Activated T-helper 2 cell treated with anti-CD3 and anti-CD28 coated beads, Interferon-gamma antibody, Interleukin-2, Interleukin-4, amounts not matched to agents 10 μg/mL and 5 μg/mL and 100 μg/mL, durations not matched to agents 14 hours and 24 hours and 36 hours (primary cell): ENCODE data around the gene ZNF670. TPM values are rescaled to one million over a fixed set of nuclear protein-coding genes. Genes with fewer than 3 reads are reported as not detected.

ENCODE experiments used
- DNase-seq: peaks from one replicate; pipeline ENCODE4 v3.0.0; 2021; ENCODE audit warnings: low spot score
- H3K27ac Mint-ChIP-seq: one replicate; pipeline ENCODE4 v1.8.0; 2021; ENCODE audit warnings: mixed read lengths
- H3K27me3 Mint-ChIP-seq: one replicate; pipeline ENCODE4 v1.8.0; 2021; ENCODE audit warnings: low read depth, mixed read lengths
- H3K36me3 Mint-ChIP-seq: one replicate; pipeline ENCODE4 v1.8.0; 2021; ENCODE audit warnings: low read depth, mixed read lengths
- H3K4me1 Mint-ChIP-seq: one replicate; pipeline ENCODE4 v1.8.0; 2021; ENCODE audit warnings: low read depth, mixed read lengths
- H3K4me3 Mint-ChIP-seq: one replicate; pipeline ENCODE4 v1.8.0; 2021; ENCODE audit warnings: low read depth, mild to moderate bottlenecking, moderate library complexity, mixed read lengths
- H3K9me3 Mint-ChIP-seq: one replicate; pipeline ENCODE4 v1.8.0; 2021; ENCODE audit warnings: mixed read lengths
- intact Hi-C: fragments of 100-400 bp; cut with micrococcal nuclease; formaldehyde crosslinking; loops from one replicate; pipeline ENCODE4 v1.15.1; 2023
- total RNA-seq: library from RNA; stranded (reverse); gene quantifications from 2 replicates; pipeline ENCODE4 v1.2.3, GENCODE V29; 2022

Gene ZNF670
- total RNA-seq, 1 donor from 2014 or later = 2.3 TPM

- Mint-ChIP-seq H3K9me3 (peaks cover 48% of the 10 kb centered on the region), H3K4me1 (no peaks in the 10 kb centered on the region), H3K4me3 (no peak overlapping the region), H3K27me3 (no peaks in the 10 kb centered on the region), H3K27ac (no peak overlapping the region), H3K36me3 (peaks cover 57% of the 10 kb centered on the region)
- intact Hi-C loops = no loop called here
- DNase-seq = no peak
Observed at GRCh38 chr1:247096544-247096943, 17.9 kb upstream of the ZNF670 start.

GRCh38 chr1:247096112-247096511 is 17.5 kb upstream of the ZNF670 start:
- DNase-seq = no peak
- Mint-ChIP-seq H3K4me3 (no peak overlapping the region), H3K9me3 (peaks cover 46% of the 10 kb centered on the region), H3K27ac (no peak overlapping the region), H3K36me3 (peaks cover 52% of the 10 kb centered on the region), H3K27me3 (no peaks in the 10 kb centered on the region), H3K4me1 (no peaks in the 10 kb centered on the region)
- intact Hi-C loops = no loop called here

- Mint-ChIP-seq H3K27ac (no peak overlapping the region), H3K4me3 (no peak overlapping the region), H3K4me1 (no peaks in the 10 kb centered on the region), H3K9me3 (peaks cover 9% of the 10 kb centered on the region), H3K27me3 (no peaks in the 10 kb centered on the region), H3K36me3 (no peaks in the 10 kb centered on the region)
- DNase-seq = no peak
- intact Hi-C loops = no loop called here
Observed at GRCh38 chr1:247090455-247090854, 11.8 kb upstream of the ZNF670 start.

- no peaks in the 10 kb centered on the region for H3K36me3 Mint-ChIP-seq
- intact Hi-C loops = no loop called here
- no peaks in the 10 kb centered on the region for H3K27me3 Mint-ChIP-seq
- no peaks in the 10 kb centered on the region for H3K4me1 Mint-ChIP-seq
- H3K27ac Mint-ChIP-seq = no peak overlapping the region
- no peak overlapping the region for H3K4me3 Mint-ChIP-seq
- peaks cover 13% of the 10 kb centered on the region for H3K9me3 Mint-ChIP-seq
- no peak for DNase-seq
Observed at GRCh38 chr1:247089616-247090375, 11.2 kb upstream of the ZNF670 start.

GRCh38 chr1:247088967-247089366 is 10.4 kb upstream of the ZNF670 start:
- H3K36me3 Mint-ChIP-seq = no peaks in the 10 kb centered on the region
- H3K4me1 Mint-ChIP-seq = no peaks in the 10 kb centered on the region
- intact Hi-C loops = no loop called here
- H3K27me3 Mint-ChIP-seq = no peaks in the 10 kb centered on the region
- peaks cover 14% of the 10 kb centered on the region for H3K9me3 Mint-ChIP-seq
- H3K4me3 Mint-ChIP-seq = no peak overlapping the region
- DNase-seq = no peak
- H3K27ac Mint-ChIP-seq = no peak overlapping the region

GRCh38 chr1:247087256-247087655 is 8.6 kb upstream of the ZNF670 start:
- no peak for DNase-seq
- Mint-ChIP-seq H3K36me3 (no peaks in the 10 kb centered on the region), H3K27ac (no peak overlapping the region), H3K9me3 (peaks cover 15% of the 10 kb centered on the region), H3K4me3 (no peak overlapping the region), H3K27me3 (peaks cover under 1% of the 10 kb centered on the region), H3K4me1 (no peaks in the 10 kb centered on the region)
- intact Hi-C loops = no loop called here

- intact Hi-C loops = no loop called here
- no peak overlapping the region for H3K4me3 Mint-ChIP-seq
- no peaks in the 10 kb centered on the region for H3K36me3 Mint-ChIP-seq
- no peaks in the 10 kb centered on the region for H3K4me1 Mint-ChIP-seq
- peaks cover 11% of the 10 kb centered on the region for H3K9me3 Mint-ChIP-seq
- H3K27ac Mint-ChIP-seq = no peak overlapping the region
- H3K27me3 Mint-ChIP-seq = peaks cover 3% of the 10 kb centered on the region
- no peak for DNase-seq
Observed at GRCh38 chr1:247085310-247085709, 6.7 kb upstream of the ZNF670 start.

GRCh38 chr1:247084771-247085170 is 6.2 kb upstream of the ZNF670 start:
- peaks cover 3% of the 10 kb centered on the region for H3K27me3 Mint-ChIP-seq
- no peaks in the 10 kb centered on the region for H3K36me3 Mint-ChIP-seq
- H3K4me3 Mint-ChIP-seq = no peak overlapping the region
- H3K4me1 Mint-ChIP-seq = peaks cover 2% of the 10 kb centered on the region
- intact Hi-C loops = no loop called here
- H3K27ac Mint-ChIP-seq = no peak overlapping the region
- no peak for DNase-seq
- peaks cover 11% of the 10 kb centered on the region for H3K9me3 Mint-ChIP-seq

- no peak for DNase-seq
- Mint-ChIP-seq H3K36me3 (peaks cover 11% of the 10 kb centered on the region), H3K4me1 (peaks cover 20% of the 10 kb centered on the region), H3K27me3 (peaks cover 5% of the 10 kb centered on the region), H3K4me3 (peak overlapping the region; percentile 88), H3K9me3 (peaks cover 18% of the 10 kb centered on the region), H3K27ac (no peak overlapping the region)
- intact Hi-C loops = loop anchor here (2.0 kb wide), 2 partner anchors 131 to 147 kb away; no protein-coding TSS in a partner anchor
Observed at GRCh38 chr1:247079141-247079874, 697 bp upstream of the ZNF670 start.

GRCh38 chr1:247077876-247078257 is 744 bp downstream of the ZNF670 start:
- peaks cover 27% of the 10 kb centered on the region for H3K9me3 Mint-ChIP-seq
- intact Hi-C loops = loop anchor here (1.0 to 2.0 kb wide), 4 partner anchors 26 to 253 kb away; partner anchors contain the start of genes ZNF496 and ZNF669
- no peak overlapping the region for H3K27ac Mint-ChIP-seq
- peak overlapping the region; percentile 88 for H3K4me3 Mint-ChIP-seq
- H3K4me1 Mint-ChIP-seq = peaks cover 20% of the 10 kb centered on the region
- DNase-seq = no peak
- peaks cover 23% of the 10 kb centered on the region for H3K36me3 Mint-ChIP-seq
- peaks cover 5% of the 10 kb centered on the region for H3K27me3 Mint-ChIP-seq

- Mint-ChIP-seq H3K36me3 (peaks cover 23% of the 10 kb centered on the region), H3K9me3 (peaks cover 27% of the 10 kb centered on the region), H3K4me1 (peaks cover 20% of the 10 kb centered on the region), H3K4me3 (peak overlapping the region; percentile 88), H3K27ac (no peak overlapping the region), H3K27me3 (peaks cover 3% of the 10 kb centered on the region)
- intact Hi-C loops = no loop called here
- no peak for DNase-seq
Observed at GRCh38 chr1:247077213-247077612, 1.4 kb downstream of the ZNF670 start.

- Mint-ChIP-seq H3K9me3 (peaks cover 60% of the 10 kb centered on the region), H3K27me3 (no peaks in the 10 kb centered on the region), H3K4me1 (no peaks in the 10 kb centered on the region), H3K4me3 (no peak overlapping the region), H3K36me3 (peaks cover 31% of the 10 kb centered on the region), H3K27ac (no peak overlapping the region)
- DNase-seq = no peak
- intact Hi-C loops = no loop called here
Observed at GRCh38 chr1:247070645-247071044, 8.0 kb downstream of the ZNF670 start.

- Mint-ChIP-seq H3K27me3 (no peaks in the 10 kb centered on the region), H3K4me1 (no peaks in the 10 kb centered on the region), H3K4me3 (no peak overlapping the region), H3K27ac (no peak overlapping the region), H3K9me3 (peaks cover 78% of the 10 kb centered on the region), H3K36me3 (peaks cover 24% of the 10 kb centered on the region)
- intact Hi-C loops = no loop called here
- no peak for DNase-seq
Observed at GRCh38 chr1:247064304-247064703, 14.3 kb downstream of the ZNF670 start.
